H54 (cell line): ENCODE data around the gene SPATA25.

Source experiments
- DNase-seq: peaks from one replicate; pipeline ENCODE4 v3.0.0; 2011; ENCODE audit warnings: low spot score, mixed read lengths; ENCODE audit not compliant: insufficient read length
- FAIRE-seq: peaks from 3 replicates; lab custom pipeline; 2011; peaks lifted over from hg19 to GRCh38; lab: Jason Lieb, UNC
- POLR2A ChIP-seq: IDR thresholded peaks from 2 replicates; pipeline ENCODE4 v1.6.1; 2011; ENCODE audit warnings: low read depth, mild to moderate bottlenecking, low read length

SPATA25 gene

GRCh38 chr20:45836841-45837240 lies 50.6 kb downstream of the SPATA25 start:
- DNase-seq, result no peak
- FAIRE-seq, result no peak
- no peak for TF ChIP-seq POLR2A
